ENCODE results near the gene CDKN2B-AS1. TPM values are rescaled to one million over a fixed set of nuclear protein-coding genes. Genes with fewer than 3 reads are reported as not detected.
"Not testable (repeated sequence)": the region's sequence is repeated elsewhere in the genome, so short reads cannot be mapped to it uniquely, and the experiment has no call there.

The CDKN2B-AS1 gene
- 10 to 100 TPM; 39.7 to 73.7 TPM for total RNA-seq

DNA sequence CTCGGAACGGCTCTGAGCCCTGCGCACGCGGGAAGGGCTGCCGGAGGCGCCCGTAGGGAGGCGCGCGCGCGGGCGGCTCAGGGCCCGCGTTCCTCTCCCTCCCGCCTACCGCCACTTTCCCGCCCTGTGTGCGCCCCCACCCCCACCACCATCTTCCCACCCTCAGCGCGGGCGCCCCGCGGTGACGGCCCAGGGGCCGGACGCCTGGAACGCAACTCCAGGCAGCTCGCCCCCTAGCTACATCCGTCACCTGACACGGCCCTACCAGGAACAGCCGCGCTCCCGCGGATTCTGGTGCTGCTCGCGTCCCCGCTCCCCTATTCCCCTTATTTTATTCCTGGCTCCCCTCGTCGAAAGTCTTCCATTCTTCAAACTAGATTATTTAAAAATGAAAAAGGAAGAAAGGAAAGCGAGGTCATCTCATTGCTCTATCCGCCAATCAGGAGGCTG lies at the start of gene CDKN2B-AS1:
TSS of gene CDKN2B-AS1 (plus strand) at position 236 of the 450 bp plus-strand sequence.
- Histone ChIP-seq H3K4me3 (peak within 1 kb of the TSS; percentile 81), H3K9ac (ENCODE audit: low read depth in 2 of 2, low read length in 2 of 2) (peak within 1 kb of the TSS; percentile 80 to 89), H3K4me1 (no peaks in the 10 kb centered on the region), H3K36me3 (no peaks in the 10 kb centered on the region), H3K27me3 (peaks cover 7% of the 10 kb centered on the region), H3K9me3 (no peaks in the 10 kb centered on the region), H3K27ac (peak within 1 kb of the TSS; percentile 89)
- TF ChIP-seq, protein P1, sequence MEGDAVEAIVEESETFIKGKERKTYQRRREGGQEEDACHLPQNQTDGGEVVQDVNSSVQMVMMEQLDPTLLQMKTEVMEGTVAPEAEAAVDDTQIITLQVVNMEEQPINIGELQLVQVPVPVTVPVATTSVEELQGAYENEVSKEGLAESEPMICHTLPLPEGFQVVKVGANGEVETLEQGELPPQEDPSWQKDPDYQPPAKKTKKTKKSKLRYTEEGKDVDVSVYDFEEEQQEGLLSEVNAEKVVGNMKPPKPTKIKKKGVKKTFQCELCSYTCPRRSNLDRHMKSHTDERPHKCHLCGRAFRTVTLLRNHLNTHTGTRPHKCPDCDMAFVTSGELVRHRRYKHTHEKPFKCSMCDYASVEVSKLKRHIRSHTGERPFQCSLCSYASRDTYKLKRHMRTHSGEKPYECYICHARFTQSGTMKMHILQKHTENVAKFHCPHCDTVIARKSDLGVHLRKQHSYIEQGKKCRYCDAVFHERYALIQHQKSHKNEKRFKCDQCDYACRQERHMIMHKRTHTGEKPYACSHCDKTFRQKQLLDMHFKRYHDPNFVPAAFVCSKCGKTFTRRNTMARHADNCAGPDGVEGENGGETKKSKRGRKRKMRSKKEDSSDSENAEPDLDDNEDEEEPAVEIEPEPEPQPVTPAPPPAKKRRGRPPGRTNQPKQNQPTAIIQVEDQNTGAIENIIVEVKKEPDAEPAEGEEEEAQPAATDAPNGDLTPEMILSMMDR (IDR thresholded peaks at IDR 0.05): no peak
- intact Hi-C loops (cut with DNase I): no loop called here
- DNase-seq: peak; percentile 66

DNA sequence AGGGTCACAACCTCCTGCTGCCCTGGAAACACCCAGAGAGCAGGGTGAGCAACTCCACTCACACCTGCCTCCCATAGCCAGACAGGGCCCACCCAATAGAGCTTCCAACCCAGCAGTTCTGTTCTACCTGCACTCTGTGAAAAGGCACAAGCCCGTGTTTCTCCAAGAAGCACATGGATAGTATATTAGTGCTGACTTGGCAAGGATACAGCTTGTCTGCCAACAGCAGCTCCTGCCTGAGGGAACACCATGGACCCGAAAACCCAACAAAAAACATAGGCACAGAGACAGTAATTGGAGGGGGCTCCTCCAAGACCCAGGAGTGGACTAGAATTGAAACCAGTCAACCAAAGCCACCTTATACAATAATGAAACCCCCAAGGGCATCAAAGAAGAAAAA lies 49.0 kb upstream of the CDKN2B-AS1 start:
- intact Hi-C loops (cut with DNase I): no loop called here

DNA sequence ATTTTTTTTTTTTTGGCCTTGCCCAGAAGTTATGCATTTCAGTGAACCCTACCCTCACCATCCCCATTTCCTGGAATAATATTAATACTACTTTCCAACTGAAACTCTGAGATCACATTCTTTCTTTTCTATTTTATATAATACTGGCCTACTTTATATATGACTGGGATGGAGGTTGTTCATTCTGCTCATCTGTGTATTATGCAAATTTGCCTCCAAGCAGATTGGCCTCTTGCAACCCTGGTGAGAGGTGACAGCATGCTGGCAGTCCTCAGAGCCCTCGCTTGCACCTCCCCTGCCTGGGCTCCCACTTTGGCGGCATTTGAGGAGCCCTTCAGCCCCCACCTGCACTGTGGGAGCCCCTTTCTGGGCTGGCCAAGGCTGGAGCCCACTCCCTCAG lies 35.8 kb upstream of the CDKN2B-AS1 start:
- Histone ChIP-seq H3K27ac (no peak overlapping the region), H3K9ac (ENCODE audit: low read depth in 2 of 2, low read length in 2 of 2) (no peak overlapping the region), H3K4me3 (no peak overlapping the region), H3K36me3 (no peaks in the 10 kb centered on the region), H3K9me3 (no peaks in the 10 kb centered on the region), H3K4me1 (no peaks in the 10 kb centered on the region), H3K27me3 (peaks cover 7% of the 10 kb centered on the region)
- intact Hi-C loops (cut with DNase I): no loop called here
- DNase-seq: no peak
- TF ChIP-seq, protein P1 (IDR thresholded peaks at IDR 0.05): no peak

More for the DNA sequence above, 49.0 kb upstream of the CDKN2B-AS1 start:
- Histone ChIP-seq H3K9me3 (no peaks in the 10 kb centered on the region), H3K27me3 (peaks cover 4% of the 10 kb centered on the region), H3K36me3 (no peaks in the 10 kb centered on the region), H3K9ac (ENCODE audit: low read depth in 2 of 2, low read length in 2 of 2) (no peak overlapping the region), H3K4me1 (no peaks in the 10 kb centered on the region), H3K27ac (no peak overlapping the region), H3K4me3 (no peak overlapping the region)
- TF ChIP-seq, protein P1 (IDR thresholded peaks at IDR 0.05): no peak
- DNase-seq: no peak

DNA sequence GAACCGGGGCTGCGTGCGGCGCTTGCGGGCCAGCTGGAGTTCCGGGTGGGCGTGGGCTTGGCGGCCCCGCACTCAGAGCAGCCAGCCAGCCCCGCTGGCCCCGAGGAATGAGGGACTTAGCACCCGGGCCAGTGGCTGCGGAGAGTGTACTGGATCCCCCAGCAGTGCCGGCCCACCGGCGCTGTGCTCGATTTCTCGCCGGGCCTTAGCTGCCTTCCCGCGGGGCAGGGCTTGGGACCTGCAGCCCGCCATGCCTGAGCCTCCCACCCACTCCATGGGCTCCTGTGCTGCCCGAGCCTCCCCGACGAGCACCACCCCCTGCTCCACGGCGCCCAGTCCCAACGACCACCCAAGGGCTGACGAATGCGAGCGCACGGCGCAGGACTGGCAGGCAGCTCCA lies 35.3 kb upstream of the CDKN2B-AS1 start:
- H3K4me1 ChIP-seq; H3K9me3 ChIP-seq; H3K4me3 ChIP-seq; H3K9ac ChIP-seq (ENCODE audit: low read depth in 2 of 2, low read length in 2 of 2); H3K27ac ChIP-seq; intact Hi-C loops (cut with DNase I); DNase-seq; H3K36me3 ChIP-seq: not testable (repeated sequence)
- H3K27me3 ChIP-seq: peaks cover 11% of the 10 kb centered on the region

DNA sequence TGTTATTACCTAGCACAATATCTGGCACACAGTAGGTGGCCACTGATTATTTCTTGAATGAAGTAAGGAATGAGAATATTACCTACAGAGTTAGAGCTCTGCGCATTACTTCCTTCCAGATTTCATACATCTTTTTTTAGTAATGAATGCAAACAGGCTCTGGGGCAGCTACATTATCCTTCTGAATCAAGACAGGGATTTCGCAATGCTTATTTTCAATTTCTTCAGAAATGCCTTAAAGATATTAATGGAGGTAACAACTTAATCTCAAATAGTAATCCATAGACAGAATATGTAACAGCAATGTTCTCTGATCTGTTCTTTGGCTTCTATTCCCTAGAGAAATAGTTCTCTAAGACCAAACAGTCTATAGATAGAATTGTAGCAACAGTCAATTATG lies 33.0 kb upstream of the CDKN2B-AS1 start:
- no peaks in the 10 kb centered on the region for H3K36me3 ChIP-seq
- peaks cover 34% of the 10 kb centered on the region for H3K27me3 ChIP-seq
- H3K27ac ChIP-seq: no peak overlapping the region
- H3K4me3 ChIP-seq: no peak overlapping the region
- TF ChIP-seq, protein P1 (IDR thresholded peaks at IDR 0.05): no peak
- no peak overlapping the region for H3K9ac ChIP-seq (ENCODE audit: low read depth in 2 of 2, low read length in 2 of 2)
- H3K9me3 ChIP-seq: no peaks in the 10 kb centered on the region
- no peaks in the 10 kb centered on the region for H3K4me1 ChIP-seq
- intact Hi-C loops (cut with DNase I): no loop called here
- DNase-seq: no peak

DNA sequence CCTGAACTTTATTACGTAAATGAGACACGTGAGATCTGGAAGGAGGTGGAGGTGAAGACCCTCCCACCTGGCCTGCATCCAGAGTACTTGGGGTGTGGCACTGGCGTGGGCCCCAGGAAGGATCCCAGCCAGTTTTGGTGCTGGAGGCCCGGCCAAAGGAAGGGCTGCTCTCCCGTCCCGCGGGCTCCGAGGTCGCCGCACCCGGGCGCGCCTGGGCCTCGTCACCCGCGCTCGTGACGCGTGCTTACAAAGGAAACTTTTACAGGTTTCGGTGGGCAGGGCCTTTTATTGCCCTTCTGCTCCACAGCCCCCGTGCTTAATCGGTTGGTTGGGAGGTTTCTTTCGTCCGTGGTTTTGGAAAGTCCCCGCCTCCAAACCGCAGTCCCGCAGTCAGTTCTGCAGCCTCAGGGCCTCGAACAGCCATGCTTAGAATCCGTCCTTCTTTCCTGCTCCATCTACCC lies 29.6 kb upstream of the CDKN2B-AS1 start:
- intact Hi-C loops (cut with DNase I): loop anchor here (5.0 kb wide), 1 partner anchor 42 kb away; the partner anchor contains the start of gene CDKN2B
- H3K27me3 ChIP-seq: peaks cover 68% of the 10 kb centered on the region
- peak overlapping the region in 1 of 2 donors; percentile 8 for H3K9ac ChIP-seq (ENCODE audit: low read depth in 2 of 2, low read length in 2 of 2)

More for the DNA sequence above, 29.6 kb upstream of the CDKN2B-AS1 start:
- TF ChIP-seq, protein P1 (IDR thresholded peaks at IDR 0.05): no peak
- Histone ChIP-seq H3K4me3 (peak overlapping the region; percentile 21), H3K9me3 (no peaks in the 10 kb centered on the region), H3K4me1 (no peaks in the 10 kb centered on the region), H3K36me3 (no peaks in the 10 kb centered on the region), H3K27ac (no peak overlapping the region)
- DNase-seq: peak; percentile 57

Measured in colonic mucosa (tissue), 4 donors.